Osteoblast (primary cell): ENCODE data around the gene KIF27. TPM values are rescaled to one million over a fixed set of nuclear protein-coding genes. Genes with fewer than 3 reads are reported as not detected.
"Not testable (repeated sequence)": the region's sequence is repeated elsewhere in the genome, so short reads cannot be mapped to it uniquely, and the experiment has no call there.

Experiments used
- DNase-seq: peaks from one replicate; pipeline ENCODE4 v3.0.0; 2011; ENCODE audit warnings: low spot score, mixed read lengths; ENCODE audit not compliant: insufficient read length; ENCODE audit errors: missing footprints
- H2AFZ ChIP-seq: 2 replicates; pipeline ENCODE4 v1.6.0; 2011; ENCODE audit warnings: mild to moderate bottlenecking, low read length
- H3K27ac ChIP-seq: 2 replicates; pipeline ENCODE4 v1.5.1; 2011; ENCODE audit warnings: mild to moderate bottlenecking, low read depth, low read length, moderate library complexity
- H3K27me3 ChIP-seq: 2 replicates; pipeline ENCODE4 v1.6.0; 2012; ENCODE audit warnings: mild to moderate bottlenecking, control low read depth, inconsistent platforms, low read length, moderate library complexity; ENCODE audit not compliant: insufficient read depth
- H3K36me3 ChIP-seq: 2 replicates; pipeline ENCODE4 v1.5.1; 2011; ENCODE audit warnings: mild to moderate bottlenecking, low read length, control low read depth, moderate library complexity; ENCODE audit not compliant: insufficient read depth
- H3K4me1 ChIP-seq: 2 replicates; pipeline ENCODE4 v1.5.1; 2011; ENCODE audit warnings: mild to moderate bottlenecking, low read length, control low read depth, moderate library complexity; ENCODE audit not compliant: insufficient read depth
- H3K4me2 ChIP-seq: 2 replicates; pipeline ENCODE4 v1.6.0; 2011; ENCODE audit warnings: mild to moderate bottlenecking, low read length; ENCODE audit not compliant: insufficient read depth
- H3K4me3 ChIP-seq: fragments of 200-600 bp; sonication (generic); 3 replicates; pipeline ENCODE4 v1.5.1; 2012; ENCODE audit warnings: mild to moderate bottlenecking, low read length, inconsistent platforms; ENCODE audit not compliant: insufficient read depth
- H3K79me2 ChIP-seq: 2 replicates; pipeline ENCODE4 v1.6.0; 2012; ENCODE audit warnings: mild to moderate bottlenecking, low read length, control low read depth, inconsistent platforms; ENCODE audit not compliant: insufficient read depth
- H3K9me3 ChIP-seq: 2 replicates; pipeline ENCODE4 v1.5.1; 2011; ENCODE audit warnings: low read depth, low read length, control low read depth
- H4K20me1 ChIP-seq: 2 replicates; pipeline ENCODE4 v1.6.0; 2012; ENCODE audit warnings: mild to moderate bottlenecking, low read length, control low read depth; ENCODE audit not compliant: insufficient read depth
- CTCF ChIP-seq: IDR thresholded peaks from 2 replicates; pipeline ENCODE4 v1.5.1; 2011; ENCODE audit warnings: mild to moderate bottlenecking, low read depth, low read length, moderate library complexity; ENCODE audit errors: extremely low read depth
- total RNA-seq: library from RNA; depleted of rRNA; stranded (reverse); fragments of >200 nt; gene quantifications from 2 replicates; pipeline ENCODE4 v1.2.3, GENCODE V29; 2012

KIF27 gene
- total RNA-seq, 1 donor = 6.2 TPM

- H3K27ac ChIP-seq, H3K4me1 ChIP-seq, H4K20me1 ChIP-seq, H3K79me2 ChIP-seq, H3K27me3 ChIP-seq, H3K36me3 ChIP-seq, H3K4me2 ChIP-seq, H3K4me3 ChIP-seq, H3K9me3 ChIP-seq, H2AFZ ChIP-seq, DNase-seq: not testable (repeated sequence)
Observed at GRCh38 chr9:83815120-83815519, 106.1 kb downstream of the KIF27 start.

GRCh38 chr9:83809213-83809612, 112.0 kb downstream of the KIF27 start:
- H2AFZ ChIP-seq, H3K9me3 ChIP-seq, H3K4me2 ChIP-seq, H3K36me3 ChIP-seq, DNase-seq, H3K79me2 ChIP-seq, H3K27ac ChIP-seq, H3K4me1 ChIP-seq, H3K4me3 ChIP-seq, H3K27me3 ChIP-seq, H4K20me1 ChIP-seq: not testable (repeated sequence)

GRCh38 chr9:83804454-83804853, 116.8 kb downstream of the KIF27 start:
- not testable (repeated sequence) for H3K27me3 ChIP-seq, H2AFZ ChIP-seq, H3K4me3 ChIP-seq, H3K4me1 ChIP-seq, H4K20me1 ChIP-seq, DNase-seq, H3K27ac ChIP-seq, H3K79me2 ChIP-seq, H3K36me3 ChIP-seq, H3K9me3 ChIP-seq, H3K4me2 ChIP-seq

GRCh38 chr9:83803941-83804340, 117.3 kb downstream of the KIF27 start:
- not testable (repeated sequence) for H3K4me1 ChIP-seq, H4K20me1 ChIP-seq, H3K79me2 ChIP-seq, H2AFZ ChIP-seq, H3K27ac ChIP-seq, H3K4me2 ChIP-seq, DNase-seq, H3K27me3 ChIP-seq, H3K36me3 ChIP-seq, H3K9me3 ChIP-seq, H3K4me3 ChIP-seq

- DNase-seq = no peak
- no peaks in the 10 kb centered on the region for H3K9me3 ChIP-seq
- H3K36me3 ChIP-seq = no peaks in the 10 kb centered on the region
- no peak overlapping the region for H3K4me3 ChIP-seq
- H3K4me1 ChIP-seq = no peaks in the 10 kb centered on the region
- H3K4me2 ChIP-seq = no peak overlapping the region
- no peaks in the 10 kb centered on the region for H3K79me2 ChIP-seq
- H3K27me3 ChIP-seq = no peaks in the 10 kb centered on the region
- H2AFZ ChIP-seq = no peak overlapping the region
- TF ChIP-seq CTCF = no peak
- H3K27ac ChIP-seq = no peak overlapping the region
- H4K20me1 ChIP-seq = no peaks in the 10 kb centered on the region
Observed at GRCh38 chr9:83800236-83801033, 120.8 kb downstream of the KIF27 start.

GRCh38 chr9:83794051-83794450, 127.2 kb downstream of the KIF27 start:
- Histone ChIP-seq H3K27me3 (no peaks in the 10 kb centered on the region), H3K4me1 (no peaks in the 10 kb centered on the region), H2AFZ (peak overlapping the region; percentile 15), H3K27ac (no peak overlapping the region), H3K4me2 (no peak overlapping the region), H4K20me1 (no peaks in the 10 kb centered on the region), H3K4me3 (no peak overlapping the region), H3K36me3 (no peaks in the 10 kb centered on the region), H3K9me3 (no peaks in the 10 kb centered on the region), H3K79me2 (no peaks in the 10 kb centered on the region)
- TF ChIP-seq CTCF = no peak
- DNase-seq = no peak
